Measurements from ENCODE around the gene STEAP1B. TPM values are rescaled to one million over a fixed set of nuclear protein-coding genes. Genes with fewer than 3 reads are reported as not detected.

The STEAP1B gene
- polyA plus RNA-seq, 3 donors: 0.16 TPM; not detected in 2

- peaks cover 15 to 16% of the 10 kb centered on the region in 2 donors for H3K4me1 ChIP-seq (ENCODE audit: control insufficient read depth in 1 of 2, insufficient read depth in 2 of 2, low read length in 2 of 2)
- H3K27me3 Mint-ChIP-seq (ENCODE audit: low read depth in 3 of 3): peaks cover 10 to 26% (median 22%) of the 10 kb centered on the region in 3 donors
- no peaks in the 10 kb centered on the region for H3K36me3 Mint-ChIP-seq
Measured at GRCh38 chr7:22480523-22481075, 19.4 kb downstream of the STEAP1B start.

DNA sequence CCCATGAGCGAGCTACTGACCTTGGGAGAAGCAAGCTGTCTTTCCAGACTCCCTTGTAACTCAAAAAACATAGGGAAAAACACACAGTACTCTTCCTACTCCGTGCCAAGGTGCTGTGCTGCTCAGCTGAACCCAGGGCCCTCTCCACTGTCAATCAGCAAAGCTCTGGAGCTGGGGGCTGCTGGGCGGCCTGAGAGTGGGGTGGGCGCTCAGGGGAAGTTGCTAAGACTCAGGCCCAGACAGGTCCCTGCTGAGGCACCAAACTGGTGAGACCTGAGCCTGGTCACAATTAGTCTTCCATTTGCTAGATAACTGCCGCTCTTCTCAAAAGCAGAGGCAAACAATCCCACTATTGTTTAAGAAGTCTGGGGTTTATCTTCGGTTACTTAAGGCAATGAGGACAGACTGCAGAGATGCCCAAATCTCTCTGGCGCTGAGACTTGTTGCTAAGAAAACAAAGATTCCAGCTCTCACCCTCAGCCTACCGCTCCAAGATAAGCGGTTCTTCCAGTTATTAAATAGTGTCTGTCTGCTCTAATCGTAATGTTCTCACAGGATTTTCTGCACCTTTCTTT lies 22.0 kb downstream of the STEAP1B start:
- Histone ChIP-seq H3K4me1 (ENCODE audit: control insufficient read depth in 1 of 2, insufficient read depth in 2 of 2, low read length in 2 of 2) (peaks cover 15 to 16% of the 10 kb centered on the region in 2 donors), H3K79me2 (ENCODE audit: insufficient read depth, low read length) (no peaks in the 10 kb centered on the region), H3K4me3 (replicated peaks in 1 of 3; ENCODE audit: low read depth in 2 of 3, low read length in 3 of 3) (no peak overlapping the region), H3K36me3 (replicated peaks in 1 of 2; ENCODE audit: control insufficient read depth in 1 of 2, insufficient read depth in 2 of 2, low read length in 2 of 2) (no peaks in the 10 kb centered on the region), H3K27me3 (ENCODE audit: control insufficient read depth in 2 of 2, insufficient read depth in 2 of 2, low read length in 2 of 2) (peaks cover 9 to 22% of the 10 kb centered on the region in 2 donors), H3K4me2 (replicated peaks; ENCODE audit: extremely low read depth, low read length, poor library complexity, severe bottlenecking) (no peak overlapping the region), H4K20me1 (ENCODE audit: insufficient read depth, low read length) (no peaks in the 10 kb centered on the region), H3K27ac (ENCODE audit: low read depth in 1 of 2, low read length in 2 of 2) (no peak overlapping the region), H3K9ac (ENCODE audit: insufficient read depth, low read length, poor library complexity, severe bottlenecking) (no peak overlapping the region), H2AFZ (ENCODE audit: insufficient read depth, low read depth, low read length, poor library complexity, severe bottlenecking) (no peak overlapping the region), H3K9me3 (replicated peaks in 1 of 2; ENCODE audit: control insufficient read depth in 1 of 2, insufficient read depth in 1 of 2, low read length in 2 of 2) (peaks cover 0 to 3% of the 10 kb centered on the region in 2 donors)
- H3K4me1 Mint-ChIP-seq: peaks cover 22% of the 10 kb centered on the region
- H3K27me3 Mint-ChIP-seq (ENCODE audit: low read depth in 3 of 3): peaks cover 8 to 21% (median 16%) of the 10 kb centered on the region in 3 donors
- H3K36me3 Mint-ChIP-seq: no peaks in the 10 kb centered on the region
- DNase-seq: no peak
- no peak overlapping the region for H3K4me3 Mint-ChIP-seq
- intact Hi-C loops (cut with micrococcal nuclease): no loop called here
- H3K9me3 Mint-ChIP-seq: peaks cover 0 to 7% (median 5%) of the 10 kb centered on the region in 7 donors
- 88% methylated on average over 5 of the region's 10 CpGs for WGBS (ENCODE audit: insufficient coverage)
- peak overlapping the region in 2 of 7 donors; percentile 21 to 42 for H3K27ac Mint-ChIP-seq
- TF ChIP-seq, protein P1, sequence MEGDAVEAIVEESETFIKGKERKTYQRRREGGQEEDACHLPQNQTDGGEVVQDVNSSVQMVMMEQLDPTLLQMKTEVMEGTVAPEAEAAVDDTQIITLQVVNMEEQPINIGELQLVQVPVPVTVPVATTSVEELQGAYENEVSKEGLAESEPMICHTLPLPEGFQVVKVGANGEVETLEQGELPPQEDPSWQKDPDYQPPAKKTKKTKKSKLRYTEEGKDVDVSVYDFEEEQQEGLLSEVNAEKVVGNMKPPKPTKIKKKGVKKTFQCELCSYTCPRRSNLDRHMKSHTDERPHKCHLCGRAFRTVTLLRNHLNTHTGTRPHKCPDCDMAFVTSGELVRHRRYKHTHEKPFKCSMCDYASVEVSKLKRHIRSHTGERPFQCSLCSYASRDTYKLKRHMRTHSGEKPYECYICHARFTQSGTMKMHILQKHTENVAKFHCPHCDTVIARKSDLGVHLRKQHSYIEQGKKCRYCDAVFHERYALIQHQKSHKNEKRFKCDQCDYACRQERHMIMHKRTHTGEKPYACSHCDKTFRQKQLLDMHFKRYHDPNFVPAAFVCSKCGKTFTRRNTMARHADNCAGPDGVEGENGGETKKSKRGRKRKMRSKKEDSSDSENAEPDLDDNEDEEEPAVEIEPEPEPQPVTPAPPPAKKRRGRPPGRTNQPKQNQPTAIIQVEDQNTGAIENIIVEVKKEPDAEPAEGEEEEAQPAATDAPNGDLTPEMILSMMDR (IDR thresholded peaks at IDR 0.05): no peak

More at GRCh38 chr7:22480523-22481075, 19.4 kb downstream of the STEAP1B start:
- Histone ChIP-seq H3K79me2 (ENCODE audit: insufficient read depth, low read length) (no peaks in the 10 kb centered on the region), H4K20me1 (ENCODE audit: insufficient read depth, low read length) (no peaks in the 10 kb centered on the region), H3K27me3 (ENCODE audit: control insufficient read depth in 2 of 2, insufficient read depth in 2 of 2, low read length in 2 of 2) (peaks cover 12 to 22% of the 10 kb centered on the region in 2 donors), H2AFZ (ENCODE audit: insufficient read depth, low read depth, low read length, poor library complexity, severe bottlenecking) (no peak overlapping the region), H3K9ac (ENCODE audit: insufficient read depth, low read length, poor library complexity, severe bottlenecking) (no peak overlapping the region), H3K4me3 (replicated peaks in 1 of 3; ENCODE audit: low read depth in 2 of 3, low read length in 3 of 3) (no peak overlapping the region), H3K36me3 (replicated peaks in 1 of 2; ENCODE audit: control insufficient read depth in 1 of 2, insufficient read depth in 2 of 2, low read length in 2 of 2) (no peaks in the 10 kb centered on the region), H3K9me3 (replicated peaks in 1 of 2; ENCODE audit: control insufficient read depth in 1 of 2, insufficient read depth in 1 of 2, low read length in 2 of 2) (peaks cover 0 to 3% of the 10 kb centered on the region in 2 donors), H3K27ac (ENCODE audit: low read depth in 1 of 2, low read length in 2 of 2) (no peak overlapping the region), H3K4me2 (replicated peaks; ENCODE audit: extremely low read depth, low read length, poor library complexity, severe bottlenecking) (no peak overlapping the region)
- intact Hi-C loops (cut with micrococcal nuclease): no loop called here
- Mint-ChIP-seq H3K27ac (peak overlapping the region in 1 of 7 donors; percentile 76), H3K4me3 (no peak overlapping the region), H3K4me1 (peaks cover 29% of the 10 kb centered on the region), H3K9me3 (peaks cover 0 to 8% (median 5%) of the 10 kb centered on the region in 7 donors)
- TF ChIP-seq, protein P1 (IDR thresholded peaks at IDR 0.05): no peak
- 100% methylated on average over 1 of the region's 4 CpGs for WGBS (ENCODE audit: insufficient coverage)
- DNase-seq: no peak
